GM12878 (cell line): ENCODE results near the gene SSH3. TPM values are rescaled to one million over a fixed set of nuclear protein-coding genes. Genes with fewer than 3 reads are reported as not detected.

Experiments used
- ATAC-seq: fragments of 200-7000 bp; cut with Tn5 transposase; 3 replicates; pipeline ENCODE4 v1.9.1; 2020; ENCODE audit warnings: mild to moderate bottlenecking, moderate library complexity
- BruUV-seq: library from RNA; stranded (reverse); fragments of 400-500 nt; replicated peaks from 2 replicates; lab custom pipeline; 2021; lab: Mats Ljungman, UMichigan
- CTCF ChIA-PET: fragments of 300-600 bp; sonication (Branson Sonifier 250); formaldehyde crosslinking; extraction: SDS; loops from one replicate; lab custom pipeline; 2021; ENCODE audit warnings: inconsistent platforms; lab: Yijun Ruan, JAX
- POLR2A ChIA-PET: fragments of 350-600 bp; formaldehyde crosslinking; extraction: SDS; loops from one replicate; lab custom pipeline; 2021; ENCODE audit warnings: inconsistent platforms; lab: Charles Lee
- RAD21 ChIA-PET: fragments of 300-600 bp; sonication (Branson Sonifier 250); formaldehyde crosslinking; loops from one replicate; lab custom pipeline; 2023; ENCODE audit warnings: antibody characterized with exemption; ENCODE audit not compliant: unreplicated experiment; lab: Charles Lee
- SMC1A ChIA-PET: fragments of 300-600 bp; sonication (Branson Sonifier 250); formaldehyde crosslinking; loops from one replicate; lab custom pipeline; 2023; ENCODE audit not compliant: unreplicated experiment, uncharacterized antibody; lab: Charles Lee
- DNase-seq: peaks from one replicate; pipeline ENCODE4 v3.0.0-alpha.2; 2011; ENCODE audit warnings: low read depth, low spot score
- FAIRE-seq: peaks from 3 replicates; lab custom pipeline; 2011; peaks lifted over from hg19 to GRCh38; lab: Jason Lieb, UNC
- H2AFZ ChIP-seq: 2 replicates; pipeline ENCODE4 v1.6.0; 2011; ENCODE audit warnings: low read depth, low read length, control low read depth; ENCODE audit not compliant: control insufficient read depth
- H3K27ac ChIP-seq: 2 replicates; pipeline ENCODE4 v1.5.1; 2011; ENCODE audit warnings: control low read depth; ENCODE audit not compliant: control insufficient read depth, insufficient read depth
- H3K27me3 ChIP-seq, 2 experiments: replicated peaks in 1 of 2; 2 replicates each; pipeline versions ENCODE4 v1.6.0 to v1.6.1; 2011; ENCODE audit warnings: low read length in 1 of 2; ENCODE audit not compliant: control insufficient read depth in 2 of 2, insufficient read depth in 2 of 2
- H3K36me3 ChIP-seq, 2 experiments: 2 replicates each; pipeline ENCODE4 v1.5.1; 2011; ENCODE audit warnings: low read length in 1 of 2; ENCODE audit not compliant: control insufficient read depth in 2 of 2, insufficient read depth in 2 of 2
- H3K4me1 ChIP-seq: 2 replicates; pipeline ENCODE4 v1.6.1; 2011; ENCODE audit warnings: mild to moderate bottlenecking, low read length, moderate library complexity, mixed read lengths; ENCODE audit not compliant: control insufficient read depth, insufficient read depth
- H3K4me2 ChIP-seq: 2 replicates; pipeline ENCODE4 v1.6.0; 2011; ENCODE audit warnings: control low read depth; ENCODE audit not compliant: control insufficient read depth, insufficient read depth
- H3K4me3 ChIP-seq: fragments of 200-600 bp; sonication (generic); 2 replicates; pipeline ENCODE4 v1.5.1; 2016
- H3K79me2 ChIP-seq: 2 replicates; pipeline ENCODE4 v1.6.0; 2011; ENCODE audit warnings: low read length; ENCODE audit not compliant: control insufficient read depth, insufficient read depth
- H3K9ac ChIP-seq: 2 replicates; pipeline ENCODE4 v1.8.0; 2011; ENCODE audit warnings: low read length, control low read depth, mixed read lengths; ENCODE audit not compliant: control insufficient read depth, insufficient read depth
- H3K9me3 ChIP-seq: replicated peaks from 3 replicates; pipeline ENCODE4 v1.5.1; 2011; ENCODE audit warnings: mild to moderate bottlenecking, low read length; ENCODE audit not compliant: control insufficient read depth, insufficient read depth
- H4K20me1 ChIP-seq: 2 replicates; pipeline ENCODE4 v1.6.0; 2011; ENCODE audit not compliant: control insufficient read depth, insufficient read depth
- BHLHE40 ChIP-seq, 2 experiments: fragments of 450-650 bp in 1 of 2; IDR thresholded peaks; 2 replicates each; pipeline ENCODE4 v1.6.1; 2011 to 2017; ENCODE audit warnings: low read depth in 2 of 2, borderline replicate concordance in 1 of 2, improper control_type of control experiment in 1 of 2, low read length in 1 of 2, mild to moderate bottlenecking in 1 of 2
- CBFB ChIP-seq: IDR thresholded peaks from 2 replicates; pipeline ENCODE4 v1.6.1; 2016; ENCODE audit warnings: antibody characterized with exemption, low read depth
- CHD2 ChIP-seq: IDR thresholded peaks from 2 replicates; pipeline ENCODE4 v1.6.1; 2011; ENCODE audit warnings: low read depth, low read length, improper control_type of control experiment, borderline replicate concordance
- HCFC1 ChIP-seq: fragments of 150-350 bp; IDR thresholded peaks from 2 replicates; pipeline ENCODE4 v1.6.1; 2014; ENCODE audit warnings: low read length
- NFYB ChIP-seq: IDR thresholded peaks from 2 replicates; pipeline ENCODE4 v1.6.1; 2011; ENCODE audit warnings: low read depth, mild to moderate bottlenecking, low read length, improper control_type of control experiment, moderate library complexity; ENCODE audit not compliant: insufficient read depth
- POLR2A ChIP-seq: IDR thresholded peaks from 2 replicates; pipeline ENCODE4 v1.6.1; 2011; ENCODE audit warnings: low read depth, mild to moderate bottlenecking, low read length
- SPI1 ChIP-seq: IDR thresholded peaks from 2 replicates; pipeline ENCODE4 v1.6.1; 2011; ENCODE audit warnings: low read depth, mild to moderate bottlenecking, low read length, moderate library complexity, borderline replicate concordance; ENCODE audit not compliant: insufficient read depth
- TCF12 ChIP-seq: IDR thresholded peaks from 2 replicates; pipeline ENCODE4 v1.6.1; 2011; ENCODE audit warnings: low read depth, mild to moderate bottlenecking, low read length
- YBX1 ChIP-seq: fragments of 450-650 bp; IDR thresholded peaks from 2 replicates; pipeline ENCODE4 v1.6.1; 2016; ENCODE audit warnings: antibody characterized with exemption
- YY1 ChIP-seq: IDR thresholded peaks from 2 replicates; pipeline ENCODE4 v1.6.1; 2011; ENCODE audit warnings: low read depth, mild to moderate bottlenecking, low read length
- ZNF207 ChIP-seq: fragments of 450-650 bp; IDR thresholded peaks from 2 replicates; pipeline ENCODE4 v1.6.1; 2014; ENCODE audit warnings: antibody characterized with exemption, mild to moderate bottlenecking, borderline replicate concordance
- ZNF622 ChIP-seq: fragments of 450-650 bp; IDR thresholded peaks from 2 replicates; pipeline ENCODE4 v1.6.1; 2017; ENCODE audit warnings: mild to moderate bottlenecking, inconsistent platforms
- WGBS: methylation state at CpG from one replicate; pipeline ENCODE4 v1.1.6; 2016; ENCODE audit warnings: low lambda C conversion rate; ENCODE audit not compliant: insufficient replicate concordance, insufficient coverage; ENCODE audit errors: missing lambda C conversion rate; 5-methylcytosine and 5-hydroxymethylcytosine counted together
- in situ Hi-C: fragments of 300-500 bp; cut with MboI; formaldehyde crosslinking; loops from 9 replicates; pipeline ENCODE4 v1.14.3; 2018; ENCODE audit warnings: mixed read lengths
- intact Hi-C: fragments of 100-400 bp; cut with micrococcal nuclease; formaldehyde crosslinking; loops from one replicate; pipeline ENCODE4 v1.14.2; 2022; ENCODE audit not compliant: unreplicated experiment
- polyA plus RNA-seq, 11 experiments: library from polyadenylated mRNA; depleted of rRNA in 4 of 11; unstranded in 6 of 11; stranded (reverse) in 5 of 11; fragments of >200 nt; fragmentation: Nextera tagmentation in 4 of 11; fragmentation: Illumina TruSeq in 1 of 11; extraction: Ambion mirVana in 4 of 11; extraction: Trizol in 1 of 11; gene quantifications; 1 replicate in 1 of 11; 2 replicates in 10 of 11; pipeline versions ENCODE4 v1.2.1 to v1.2.3, GENCODE V29; 2011 to 2016; ENCODE audit warnings: inconsistent platforms in 2 of 11, missing spikeins in 2 of 11, low read depth in 1 of 11
- total RNA-seq, 4 experiments: library from RNA; depleted of rRNA in 3 of 4; stranded (reverse); fragments of >200 nt in 3 of 4; fragmentation: Illumina TruSeq in 1 of 4; extraction: Trizol in 1 of 4; gene quantifications; 2 replicates each; pipeline versions ENCODE4 v1.2.1 to v1.2.3, GENCODE V29; 2013 to 2021
- TF ChIP-seq, protein P1 (sequence below): IDR thresholded peaks from 2 replicates; pipeline ENCODE4 v1.6.1; 2011; ENCODE audit warnings: low read depth, low read length, improper control_type of control experiment, borderline replicate concordance
- TF ChIP-seq, protein P2 (sequence below): IDR thresholded peaks from 2 replicates; pipeline ENCODE4 v1.6.1; 2011; ENCODE audit warnings: borderline replicate concordance, low read depth, mild to moderate bottlenecking, moderate library complexity, low read length; ENCODE audit not compliant: insufficient read depth, poor library complexity, severe bottlenecking
- TF ChIP-seq, protein P3 (sequence below): fragments of 150-350 bp; IDR thresholded peaks from 2 replicates; pipeline ENCODE4 v1.6.1; 2014; ENCODE audit warnings: mild to moderate bottlenecking, low read depth, low read length

SSH3 gene
- total and polyA plus RNA-seq, 10 of the 15 experiments (the other 5 are each of a cell fraction or from before 2014, with no cell fraction given) = 0.05 to 0.83 (median 0.28) TPM; not detected in 3

- Histone ChIP-seq H3K9ac (no peak overlapping the region), H3K27ac (no peak overlapping the region), H3K4me2 (no peak overlapping the region), H3K27me3 (no peaks in the 10 kb centered on the region), H3K4me1 (peaks cover 3% of the 10 kb centered on the region), H3K4me3 (no peak overlapping the region), H3K79me2 (no peaks in the 10 kb centered on the region), H3K36me3 (no peaks in the 10 kb centered on the region), H4K20me1 (no peaks in the 10 kb centered on the region), H2AFZ (no peak overlapping the region), H3K9me3 (no peaks in the 10 kb centered on the region)
- RAD21 ChIA-PET = interaction anchor here (1.2 to 7.0 kb wide), 4 partner anchors 25 to 59 kb away, joined by 3 to 64 read pairs (median 4); no protein-coding TSS in a partner anchor
- no peak for ATAC-seq
- CTCF ChIA-PET = interaction anchor here (1.1 to 12.1 kb wide), 7 partner anchors 14 to 61 kb away, joined by 3 to 151 read pairs (median 35); partner anchors contain the start of gene POLD4
- FAIRE-seq = no peak
- intact Hi-C loops = no loop called here
- TF ChIP-seq POLR2A (no peak), YY1 (no peak), YBX1 (no peak), ZNF622 (no peak), ZNF207 (no peak), CBFB (no peak), CHD2 (no peak), HCFC1 (no peak), BHLHE40 (IDR thresholded peaks at IDR 0.05; ENCODE audit: borderline replicate concordance in 1 of 2, low read depth in 2 of 2, low read length in 1 of 2) (no peak), NFYB (no peak), SPI1 (no peak), TCF12 (no peak)
- TF ChIP-seq, protein P1, sequence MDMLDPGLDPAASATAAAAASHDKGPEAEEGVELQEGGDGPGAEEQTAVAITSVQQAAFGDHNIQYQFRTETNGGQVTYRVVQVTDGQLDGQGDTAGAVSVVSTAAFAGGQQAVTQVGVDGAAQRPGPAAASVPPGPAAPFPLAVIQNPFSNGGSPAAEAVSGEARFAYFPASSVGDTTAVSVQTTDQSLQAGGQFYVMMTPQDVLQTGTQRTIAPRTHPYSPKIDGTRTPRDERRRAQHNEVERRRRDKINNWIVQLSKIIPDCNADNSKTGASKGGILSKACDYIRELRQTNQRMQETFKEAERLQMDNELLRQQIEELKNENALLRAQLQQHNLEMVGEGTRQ = no peak
- TF ChIP-seq, protein P2, sequence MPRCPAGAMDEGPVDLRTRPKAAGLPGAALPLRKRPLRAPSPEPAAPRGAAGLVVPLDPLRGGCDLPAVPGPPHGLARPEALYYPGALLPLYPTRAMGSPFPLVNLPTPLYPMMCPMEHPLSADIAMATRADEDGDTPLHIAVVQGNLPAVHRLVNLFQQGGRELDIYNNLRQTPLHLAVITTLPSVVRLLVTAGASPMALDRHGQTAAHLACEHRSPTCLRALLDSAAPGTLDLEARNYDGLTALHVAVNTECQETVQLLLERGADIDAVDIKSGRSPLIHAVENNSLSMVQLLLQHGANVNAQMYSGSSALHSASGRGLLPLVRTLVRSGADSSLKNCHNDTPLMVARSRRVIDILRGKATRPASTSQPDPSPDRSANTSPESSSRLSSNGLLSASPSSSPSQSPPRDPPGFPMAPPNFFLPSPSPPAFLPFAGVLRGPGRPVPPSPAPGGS = no peak
- TF ChIP-seq, protein P3, sequence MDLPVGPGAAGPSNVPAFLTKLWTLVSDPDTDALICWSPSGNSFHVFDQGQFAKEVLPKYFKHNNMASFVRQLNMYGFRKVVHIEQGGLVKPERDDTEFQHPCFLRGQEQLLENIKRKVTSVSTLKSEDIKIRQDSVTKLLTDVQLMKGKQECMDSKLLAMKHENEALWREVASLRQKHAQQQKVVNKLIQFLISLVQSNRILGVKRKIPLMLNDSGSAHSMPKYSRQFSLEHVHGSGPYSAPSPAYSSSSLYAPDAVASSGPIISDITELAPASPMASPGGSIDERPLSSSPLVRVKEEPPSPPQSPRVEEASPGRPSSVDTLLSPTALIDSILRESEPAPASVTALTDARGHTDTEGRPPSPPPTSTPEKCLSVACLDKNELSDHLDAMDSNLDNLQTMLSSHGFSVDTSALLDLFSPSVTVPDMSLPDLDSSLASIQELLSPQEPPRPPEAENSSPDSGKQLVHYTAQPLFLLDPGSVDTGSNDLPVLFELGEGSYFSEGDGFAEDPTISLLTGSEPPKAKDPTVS = no peak
- BruUV-seq = no TSS peak
- SMC1A ChIA-PET = interaction anchor here (1.1 to 7.6 kb wide), 6 partner anchors 24 to 60 kb away, joined by 4 to 82 read pairs (median 18); partner anchors contain the start of gene POLD4
- DNase-seq = no peak
- WGBS = 90% methylated on average over 3 of the region's 3 CpGs
- POLR2A ChIA-PET = interaction anchor here (2.8 kb wide), 1 partner anchor 30 kb away, joined by 10 read pairs; no protein-coding TSS in a partner anchor
- in situ Hi-C loops = no loop called here
Observed at GRCh38 chr11:67322049-67322448, 18.7 kb downstream of the SSH3 start.
